RWPE1 (cell line): ENCODE measurements around the gene LDLRAD4.

ENCODE experiments used
- CTCF ChIA-PET: fragments of 350-600 bp; sonication (Branson Sonifier 250); formaldehyde crosslinking; extraction: SDS; loops from one replicate; lab custom pipeline; 2021; lab: Yijun Ruan, JAX
- POLR2A ChIA-PET: fragments of 400-600 bp; formaldehyde crosslinking; extraction: SDS; loops from one replicate; lab custom pipeline; 2020; ENCODE audit warnings: antibody characterized with exemption; ENCODE audit not compliant: low non-redundant PET; lab: Yijun Ruan, JAX
- DNase-seq: peaks from one replicate; pipeline ENCODE4 v3.0.0; 2012; ENCODE audit warnings: low spot score
- H3K27ac ChIP-seq: fragments of 450-650 bp; 2 replicates; pipeline ENCODE4 v1.5.1; 2017
- TF ChIP-seq, protein P1 (sequence below): fragments of 450-650 bp; conservative IDR thresholded peaks from 2 replicates; pipeline ENCODE4 v1.5.1; 2017; ENCODE audit warnings: low read depth, mild to moderate bottlenecking

Gene LDLRAD4

GRCh38 chr18:13359210-13359609 is 140.7 kb downstream of the LDLRAD4 start:
- H3K27ac ChIP-seq: no peak overlapping the region
- TF ChIP-seq, protein P1, sequence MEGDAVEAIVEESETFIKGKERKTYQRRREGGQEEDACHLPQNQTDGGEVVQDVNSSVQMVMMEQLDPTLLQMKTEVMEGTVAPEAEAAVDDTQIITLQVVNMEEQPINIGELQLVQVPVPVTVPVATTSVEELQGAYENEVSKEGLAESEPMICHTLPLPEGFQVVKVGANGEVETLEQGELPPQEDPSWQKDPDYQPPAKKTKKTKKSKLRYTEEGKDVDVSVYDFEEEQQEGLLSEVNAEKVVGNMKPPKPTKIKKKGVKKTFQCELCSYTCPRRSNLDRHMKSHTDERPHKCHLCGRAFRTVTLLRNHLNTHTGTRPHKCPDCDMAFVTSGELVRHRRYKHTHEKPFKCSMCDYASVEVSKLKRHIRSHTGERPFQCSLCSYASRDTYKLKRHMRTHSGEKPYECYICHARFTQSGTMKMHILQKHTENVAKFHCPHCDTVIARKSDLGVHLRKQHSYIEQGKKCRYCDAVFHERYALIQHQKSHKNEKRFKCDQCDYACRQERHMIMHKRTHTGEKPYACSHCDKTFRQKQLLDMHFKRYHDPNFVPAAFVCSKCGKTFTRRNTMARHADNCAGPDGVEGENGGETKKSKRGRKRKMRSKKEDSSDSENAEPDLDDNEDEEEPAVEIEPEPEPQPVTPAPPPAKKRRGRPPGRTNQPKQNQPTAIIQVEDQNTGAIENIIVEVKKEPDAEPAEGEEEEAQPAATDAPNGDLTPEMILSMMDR: no peak
- CTCF ChIA-PET: no interaction called here
- DNase-seq: no peak
- POLR2A ChIA-PET: no interaction called here

- CTCF ChIA-PET: no interaction called here
- POLR2A ChIA-PET: no interaction called here
- DNase-seq: no peak
- TF ChIP-seq, protein P1: no peak
- no peak overlapping the region for H3K27ac ChIP-seq
Measured at GRCh38 chr18:13361431-13361830, 142.9 kb downstream of the LDLRAD4 start.

- no peak for DNase-seq
- H3K27ac ChIP-seq: no peak overlapping the region
- TF ChIP-seq, protein P1: no peak
- CTCF ChIA-PET: interaction anchor here (0.7 kb wide), 1 partner anchor 165 kb away, joined by 3 read pairs; no protein-coding TSS in a partner anchor
- POLR2A ChIA-PET: no interaction called here
Measured at GRCh38 chr18:13362051-13362450, 143.5 kb downstream of the LDLRAD4 start.

DNA sequence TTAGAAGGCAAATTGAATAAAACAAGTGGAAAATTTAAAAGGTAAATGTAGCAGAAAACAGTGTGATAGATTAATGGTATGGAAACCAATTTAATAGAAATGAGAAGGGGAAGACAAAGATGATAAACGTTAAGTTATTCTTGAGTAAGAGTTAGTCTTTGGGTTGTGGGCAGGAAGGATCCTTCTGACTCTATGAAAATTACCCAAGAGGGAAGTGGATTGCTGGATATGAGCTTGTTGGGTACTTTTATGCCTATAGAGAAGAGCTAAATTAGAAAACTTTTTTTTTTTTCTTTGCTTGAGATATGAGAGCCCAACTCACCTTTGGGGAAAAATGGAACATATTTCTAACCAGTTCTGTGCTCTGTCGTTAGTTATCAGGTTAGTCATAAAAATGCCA is 144.0 kb downstream of the LDLRAD4 start:
- POLR2A ChIA-PET: no interaction called here
- CTCF ChIA-PET: interaction anchor here (0.7 kb wide), 1 partner anchor 164 kb away, joined by 3 read pairs; no protein-coding TSS in a partner anchor
- no peak for DNase-seq
- no peak overlapping the region for H3K27ac ChIP-seq
- TF ChIP-seq, protein P1: no peak

- CTCF ChIA-PET: no interaction called here
- TF ChIP-seq, protein P1: no peak
- no peak for DNase-seq
- no peak overlapping the region for H3K27ac ChIP-seq
- POLR2A ChIA-PET: no interaction called here
Measured at GRCh38 chr18:13363359-13363758, 144.8 kb downstream of the LDLRAD4 start.

- POLR2A ChIA-PET: no interaction called here
- CTCF ChIA-PET: interaction anchor here (0.7 kb wide), 1 partner anchor 148 kb away, joined by 3 read pairs; no protein-coding TSS in a partner anchor
- H3K27ac ChIP-seq: no peak overlapping the region
- DNase-seq: no peak
- TF ChIP-seq, protein P1: no peak
Measured at GRCh38 chr18:13364721-13365205, 146.2 kb downstream of the LDLRAD4 start.
